GM21360 (cell line): Measurements from ENCODE around the gene LSM7.
"Not testable (repeated sequence)": the region's sequence is repeated elsewhere in the genome, so short reads cannot be mapped to it uniquely, and the experiment has no call there.

Source experiments
- ATAC-seq: cut with Tn5 transposase; IDR thresholded peaks from one replicate; pipeline ENCODE4 v1.9.1; 2021; ENCODE audit warnings: mild to moderate bottlenecking, moderate library complexity; ENCODE audit not compliant: unreplicated experiment

The LSM7 gene

GRCh38 chr19:2355168-2356035 lies 27.0 kb upstream of the LSM7 start:
- no peak for ATAC-seq

DNA sequence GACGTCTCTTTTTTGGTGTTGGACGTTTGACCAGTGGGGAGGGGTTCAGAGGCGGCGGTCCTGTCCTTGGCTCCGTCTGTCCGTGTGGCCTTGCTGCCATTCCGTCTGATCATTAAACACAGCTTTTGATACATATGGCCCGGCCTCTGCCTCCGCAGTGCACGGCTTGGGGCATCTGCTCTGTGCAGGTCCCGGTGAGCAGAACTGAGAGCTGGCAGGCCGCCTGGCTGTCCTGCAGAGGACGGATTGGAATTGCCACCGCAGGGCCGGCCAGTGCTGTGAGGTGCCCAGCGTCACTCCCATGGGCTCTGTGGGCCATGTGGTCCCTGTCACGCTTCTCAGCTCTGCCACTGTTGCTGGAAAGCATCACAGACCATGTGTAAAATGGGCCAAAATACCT lies 26.3 kb upstream of the LSM7 start:
- no peak for ATAC-seq

DNA sequence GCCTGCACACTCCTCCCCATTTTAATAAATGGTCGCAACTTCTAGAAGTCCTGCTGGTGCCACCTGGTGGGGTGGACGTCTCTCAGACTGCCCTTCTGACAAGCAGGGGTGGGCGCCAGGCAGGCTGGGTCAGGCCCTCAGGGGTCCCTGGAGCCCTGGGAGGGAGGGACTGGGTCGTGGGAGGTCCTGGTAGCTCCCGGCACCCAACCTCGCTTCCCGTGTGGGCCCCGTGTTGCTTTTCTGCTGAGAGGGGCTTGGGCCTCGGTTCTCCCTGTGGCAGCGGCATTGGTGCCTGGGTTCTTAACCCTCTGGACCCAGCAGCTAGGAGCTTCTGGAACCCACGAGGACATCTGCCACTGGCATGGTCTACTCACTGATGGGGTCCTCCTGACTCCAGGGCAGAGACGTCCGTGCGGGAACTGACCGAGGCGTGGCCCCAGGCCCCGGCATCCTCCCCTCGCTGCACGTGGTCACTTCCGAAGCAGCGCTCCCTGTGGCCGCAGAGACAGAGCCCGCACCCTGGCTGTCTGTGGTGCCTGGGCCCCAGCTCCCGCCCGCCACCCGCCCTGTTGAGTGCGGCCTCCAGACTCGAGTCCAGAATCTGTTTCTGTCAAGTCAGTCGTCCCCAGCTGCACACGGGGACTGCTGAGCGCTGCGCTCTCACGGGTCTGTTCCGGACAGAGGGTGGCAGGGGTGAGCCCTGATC lies 25.7 kb upstream of the LSM7 start:
- no peak for ATAC-seq

DNA sequence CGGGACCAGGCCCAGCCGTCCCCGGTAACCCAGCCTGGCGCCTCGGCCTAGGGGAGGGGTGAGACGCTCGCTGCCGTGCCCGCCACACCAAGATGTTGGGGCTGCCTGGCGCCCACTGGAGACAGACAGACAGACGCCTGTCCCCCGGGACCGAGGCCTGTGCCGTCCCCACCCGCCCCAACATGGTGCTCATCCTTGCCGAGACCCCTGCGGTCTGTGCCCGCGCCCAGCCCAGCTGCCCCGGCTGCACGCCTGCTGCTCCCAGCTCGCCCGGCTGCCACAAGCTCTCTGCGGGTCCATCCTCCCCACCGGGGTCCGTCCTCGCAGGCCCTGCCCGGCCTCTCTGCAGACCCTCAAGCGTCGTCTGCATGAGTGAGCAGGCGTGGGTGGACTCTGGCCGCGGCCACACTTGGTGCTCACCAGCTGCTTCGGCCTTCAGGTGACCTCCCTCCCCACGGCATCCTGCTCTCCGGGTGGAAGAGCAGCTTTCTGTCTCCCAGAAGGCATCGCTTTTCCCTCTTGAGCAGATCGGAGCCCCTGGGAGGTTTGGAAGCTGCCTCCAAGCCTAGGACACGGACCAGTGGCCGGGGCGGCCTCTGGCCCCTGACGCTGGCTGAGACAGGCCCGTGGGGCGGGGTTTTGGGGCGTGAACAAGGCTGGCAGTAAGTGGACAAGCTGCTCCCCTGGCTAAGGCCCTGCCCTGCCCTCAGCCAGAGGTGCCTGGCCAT lies 24.9 kb upstream of the LSM7 start:
- ATAC-seq = no peak

DNA sequence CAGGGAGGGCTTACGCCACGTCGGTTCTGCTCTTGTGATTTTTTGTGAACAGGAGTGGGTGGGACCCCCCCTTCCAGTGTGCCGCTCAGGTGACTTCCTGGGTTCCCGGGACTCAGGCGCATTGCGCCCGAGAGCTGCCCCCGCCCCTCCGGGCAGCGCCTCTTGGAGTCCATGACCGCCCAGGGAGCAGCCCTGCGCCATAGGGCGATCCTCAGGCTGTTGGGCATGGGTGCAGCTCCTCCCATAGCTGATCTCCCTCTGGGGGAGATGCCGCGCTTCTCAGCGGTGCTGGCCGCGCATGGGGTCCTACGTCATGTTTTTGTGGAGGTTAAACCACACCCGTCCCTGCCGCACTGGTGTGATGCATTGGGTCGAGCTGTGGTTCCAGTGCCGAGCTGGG lies 23.7 kb upstream of the LSM7 start:
- ATAC-seq = no peak

- ATAC-seq = no peak
Measured at GRCh38 chr19:2351591-2351990, 23.2 kb upstream of the LSM7 start.

DNA sequence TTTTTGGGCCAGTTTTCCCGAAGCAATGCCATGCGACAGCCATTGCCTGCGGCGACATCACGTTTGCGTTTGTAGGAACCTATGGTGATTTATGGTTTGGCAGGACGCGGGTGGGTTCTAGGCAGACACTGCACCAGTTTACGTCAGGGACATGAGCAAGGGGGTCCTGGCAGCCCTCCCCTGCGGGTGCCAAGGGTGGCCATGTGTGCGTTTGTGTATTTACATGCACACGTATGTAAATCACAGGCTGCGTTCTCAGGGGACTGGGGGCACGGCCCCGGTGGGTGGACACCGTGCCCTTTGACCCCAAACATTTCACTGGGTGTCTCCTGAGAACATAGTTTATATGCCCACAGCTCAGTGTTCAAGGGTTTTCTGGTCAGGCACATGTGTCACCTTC lies 22.3 kb upstream of the LSM7 start:
- ATAC-seq = no peak

- not testable (repeated sequence) for ATAC-seq
Measured at GRCh38 chr19:2349818-2350217, 21.4 kb upstream of the LSM7 start.

GRCh38 chr19:2345794-2346663 lies 17.6 kb upstream of the LSM7 start:
- ATAC-seq = no peak

DNA sequence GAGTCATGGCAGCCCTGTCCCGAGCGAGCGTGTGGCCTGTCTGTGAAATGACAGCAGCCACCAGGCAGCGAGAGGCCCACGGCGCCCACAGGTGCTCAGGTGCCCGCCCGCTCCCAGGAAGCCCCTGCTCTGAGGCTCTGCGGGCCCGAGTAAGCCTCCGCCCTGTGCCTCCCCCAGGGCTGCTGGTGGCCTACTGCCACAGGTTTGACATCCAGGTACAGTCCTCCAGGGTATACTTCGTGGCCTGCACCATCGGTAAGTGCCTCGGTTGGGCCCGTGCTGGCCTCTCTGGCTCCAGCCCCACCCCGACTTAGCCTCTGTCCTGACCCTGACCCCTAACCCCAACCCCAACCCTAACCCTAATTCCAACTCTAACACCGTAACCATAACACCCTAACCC lies 16.7 kb upstream of the LSM7 start:
- no peak for ATAC-seq

GRCh38 chr19:2344381-2344870 lies 16.0 kb upstream of the LSM7 start:
- ATAC-seq = no peak

DNA sequence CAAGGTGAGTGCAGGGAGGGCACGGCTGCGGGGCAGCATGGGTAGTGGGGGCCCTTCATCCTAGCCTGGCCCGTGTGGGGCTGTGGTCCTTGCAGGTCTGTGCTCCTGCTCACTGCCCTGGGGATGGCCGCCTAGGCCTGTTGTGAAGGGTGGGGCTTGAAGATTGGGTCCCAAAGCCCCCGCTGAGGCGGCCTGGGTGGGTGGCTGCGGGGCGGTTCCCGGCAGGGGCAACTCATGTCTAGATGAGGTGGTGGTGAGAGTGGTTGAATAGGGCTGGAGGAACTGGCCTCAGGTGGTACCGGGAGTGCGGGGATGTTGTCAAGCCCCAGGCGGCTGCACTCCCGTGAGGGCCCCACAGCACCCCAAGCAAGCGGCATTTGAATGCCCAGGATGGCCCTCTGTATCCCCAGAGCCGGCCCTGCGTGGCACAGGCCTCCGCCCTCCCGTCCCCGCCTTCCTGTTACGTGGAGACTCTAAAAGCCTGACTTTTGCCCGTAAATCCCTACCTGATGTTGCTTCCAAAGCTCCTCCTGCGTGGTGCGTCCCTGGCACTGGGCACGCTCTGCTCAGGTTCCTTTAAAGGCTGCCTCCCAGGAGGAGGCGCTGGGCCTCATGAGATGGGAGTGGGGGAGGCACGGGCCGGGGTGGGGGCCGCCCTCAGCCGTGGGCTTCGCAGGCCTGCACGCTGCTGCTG lies 15.1 kb upstream of the LSM7 start:
- no peak for ATAC-seq

- ATAC-seq = no peak
Measured at GRCh38 chr19:2342656-2343288, 14.4 kb upstream of the LSM7 start.

GRCh38 chr19:2341982-2342381 lies 13.6 kb upstream of the LSM7 start:
- no peak for ATAC-seq

DNA sequence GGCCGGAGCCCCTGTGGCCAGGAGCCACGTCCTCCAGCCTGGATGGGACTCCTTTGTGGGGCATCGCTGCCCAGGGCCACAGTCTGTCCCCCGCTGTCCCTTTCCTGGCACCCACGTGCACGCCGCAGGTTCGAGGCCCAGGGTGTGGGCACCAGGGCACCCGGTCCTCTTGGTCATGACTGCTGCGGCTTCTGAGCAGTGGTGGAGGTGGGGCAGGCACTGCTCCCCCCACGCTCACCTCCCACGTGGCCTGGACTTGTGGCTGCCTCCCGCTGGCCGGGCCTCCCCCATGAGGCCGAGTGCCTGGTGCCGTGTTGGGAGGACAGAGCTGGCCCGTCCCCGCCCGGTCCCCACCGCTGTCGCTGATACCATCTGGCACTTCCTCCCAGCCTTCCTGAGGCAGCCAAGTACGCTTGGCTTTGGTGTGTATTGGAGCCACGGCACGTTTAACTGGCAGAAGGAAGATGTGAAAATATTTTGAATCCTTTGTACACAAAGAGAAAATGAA lies 12.9 kb upstream of the LSM7 start:
- ATAC-seq = no peak

DNA sequence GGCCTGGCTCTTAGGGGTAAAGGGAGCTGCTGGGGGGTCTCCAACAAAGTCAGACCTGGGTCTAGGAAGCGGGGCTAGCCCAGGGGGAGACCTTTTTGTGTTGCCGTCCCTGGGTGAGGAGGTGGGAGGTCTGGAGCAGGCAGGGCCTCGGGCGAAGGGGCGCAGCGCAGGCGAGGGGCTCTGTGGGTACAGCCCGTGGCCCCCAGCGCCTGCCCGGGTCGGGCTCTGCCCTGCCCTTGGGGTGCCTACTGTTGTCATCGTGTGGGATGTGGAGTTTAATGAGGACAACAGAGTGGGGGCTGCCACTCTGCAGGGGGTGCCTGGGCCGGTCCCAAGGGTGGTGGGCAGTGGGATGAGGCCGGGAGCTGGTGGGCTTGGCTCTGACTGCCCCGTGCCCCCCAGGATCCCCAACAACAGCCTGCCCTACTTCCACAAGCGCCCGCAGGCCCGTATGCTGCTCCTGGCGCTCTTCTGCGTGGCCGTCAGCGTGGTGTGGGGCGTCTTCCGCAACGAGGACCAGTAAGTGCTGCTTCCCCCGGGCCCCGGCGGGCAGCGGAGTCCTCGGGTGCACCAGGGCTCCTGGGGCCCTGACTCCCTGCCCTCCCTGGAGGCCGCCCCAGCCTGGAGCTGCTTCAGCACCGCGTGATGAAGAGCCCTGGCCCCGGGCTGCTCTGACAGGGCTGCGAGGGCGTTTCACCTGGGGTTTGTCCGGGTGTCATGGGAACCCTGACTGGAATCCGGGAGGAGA lies 12.3 kb upstream of the LSM7 start:
- ATAC-seq = no peak

GRCh38 chr19:2339644-2340310 lies 11.4 kb upstream of the LSM7 start:
- no peak for ATAC-seq
